ENCODE data around the gene AOAH.

- TF ChIP-seq CTCF (IDR thresholded peaks at IDR 0.05 in 4 of 5, conservative IDR thresholded peaks at IDR 0.05 in 1 of 5) (no peak), POLR2A (IDR thresholded peaks at IDR 0.05) (no peak)
These were observed 10.4 kb upstream of the AOAH start for GRCh38 chr7:36734731-36735130.
